ENCODE results near the gene ATG12.
"Not testable (repeated sequence)": the region's sequence is repeated elsewhere in the genome, so short reads cannot be mapped to it uniquely, and the experiment has no call there.

Gene ATG12

GRCh38 chr5:115841382-115842088 is at the start of gene ATG12, which contains the start of gene AP3S1:
Gene ATG12, minus strand, starts transcription at chr5:115841565. Its CDS starts 13 bp downstream, at chr5:115841552.
Gene AP3S1, plus strand, starts transcription at chr5:115841935. Its CDS starts 103 bp downstream, at chr5:115842038.
- peak; percentile 60 for DNase-seq

- no peak for DNase-seq
Observed at GRCh38 chr5:115888027-115888426, 46.7 kb upstream of the ATG12 start.

GRCh38 chr5:115885208-115885607 is 43.8 kb upstream of the ATG12 start:
- DNase-seq, result not testable (repeated sequence)

GRCh38 chr5:115884704-115885103 is 43.3 kb upstream of the ATG12 start:
- DNase-seq, result no peak

GRCh38 chr5:115882434-115882833 is 41.1 kb upstream of the ATG12 start:
- DNase-seq, result not testable (repeated sequence)

GRCh38 chr5:115877342-115877741 is 36.0 kb upstream of the ATG12 start:
- DNase-seq, result not testable (repeated sequence)

GRCh38 chr5:115875447-115875846 is 34.1 kb upstream of the ATG12 start:
- no peak for DNase-seq

GRCh38 chr5:115873392-115873791 is 32.0 kb upstream of the ATG12 start:
- peak; percentile 46 for DNase-seq

GRCh38 chr5:115872447-115872846 is 31.1 kb upstream of the ATG12 start:
- no peak for DNase-seq

- no peak for DNase-seq
Observed at GRCh38 chr5:115869256-115869795, 28.0 kb upstream of the ATG12 start.

- no peak for DNase-seq
Observed at GRCh38 chr5:115859378-115859777, 18.0 kb upstream of the ATG12 start.

GRCh38 chr5:115858396-115858795 is 17.0 kb upstream of the ATG12 start:
- DNase-seq, result no peak

GRCh38 chr5:115857626-115858349 is 16.4 kb upstream of the ATG12 start:
- no peak for DNase-seq

GRCh38 chr5:115857057-115857479 is 15.7 kb upstream of the ATG12 start:
- no peak for DNase-seq

- DNase-seq, result no peak
Observed at GRCh38 chr5:115855959-115856358, 14.6 kb upstream of the ATG12 start.

- DNase-seq, result no peak
Observed at GRCh38 chr5:115854139-115854538, 12.8 kb upstream of the ATG12 start.

GRCh38 chr5:115850744-115851416 is 9.5 kb upstream of the ATG12 start:
- no peak for DNase-seq

GRCh38 chr5:115849258-115849798 is 8.0 kb upstream of the ATG12 start:
- no peak for DNase-seq

GRCh38 chr5:115847290-115847689 is 5.9 kb upstream of the ATG12 start:
- no peak for DNase-seq

GRCh38 chr5:115844321-115844817 is 3.0 kb upstream of the ATG12 start:
- no peak for DNase-seq

GRCh38 chr5:115843444-115844130 is 2.2 kb upstream of the ATG12 start:
- no peak for DNase-seq

- no peak for DNase-seq
Observed at GRCh38 chr5:115842952-115843351, 1.6 kb upstream of the ATG12 start.
